Measurements from ENCODE around the gene SMAD9.

Gene SMAD9

GRCh38 chr13:36848199-36848982, 71.6 kb downstream of the SMAD9 start:
- no peaks in the 10 kb centered on the region for H3K27me3 ChIP-seq (ENCODE audit: control insufficient read depth in 2 of 2, insufficient read depth in 2 of 2, low read length in 2 of 2)
- no peaks in the 10 kb centered on the region for H3K9me3 ChIP-seq (ENCODE audit: control insufficient read depth in 2 of 2, low read length in 2 of 2)
- H3K36me3 ChIP-seq (ENCODE audit: control insufficient read depth in 2 of 2, insufficient read depth in 2 of 2, low read length in 2 of 2) = peaks cover 2% of the 10 kb centered on the region in 2 donors
- no peaks in the 10 kb centered on the region for H3K4me1 ChIP-seq (ENCODE audit: control insufficient read depth in 2 of 2, insufficient read depth in 2 of 2, low read length in 2 of 2)
- no peak overlapping the region for H3K4me3 ChIP-seq (ENCODE audit: low read length in 2 of 2)
- H3K9ac ChIP-seq (ENCODE audit: low read depth in 1 of 2, low read length in 2 of 2) = no peak overlapping the region
- H3K27ac ChIP-seq (ENCODE audit: low read depth in 2 of 2, low read length in 2 of 2) = no peak overlapping the region

GRCh38 chr13:36847606-36848005, 72.4 kb downstream of the SMAD9 start:
- Histone ChIP-seq H3K27ac (ENCODE audit: low read depth in 2 of 2, low read length in 2 of 2) (no peak overlapping the region), H3K9ac (ENCODE audit: low read depth in 1 of 2, low read length in 2 of 2) (no peak overlapping the region), H3K4me1 (ENCODE audit: control insufficient read depth in 2 of 2, insufficient read depth in 2 of 2, low read length in 2 of 2) (no peaks in the 10 kb centered on the region), H3K36me3 (ENCODE audit: control insufficient read depth in 2 of 2, insufficient read depth in 2 of 2, low read length in 2 of 2) (no peaks in the 10 kb centered on the region), H3K9me3 (ENCODE audit: control insufficient read depth in 2 of 2, low read length in 2 of 2) (no peaks in the 10 kb centered on the region), H3K27me3 (ENCODE audit: control insufficient read depth in 2 of 2, insufficient read depth in 2 of 2, low read length in 2 of 2) (no peaks in the 10 kb centered on the region), H3K4me3 (ENCODE audit: low read length in 2 of 2) (no peak overlapping the region)

GRCh38 chr13:36841391-36841790, 78.6 kb downstream of the SMAD9 start:
- H3K9ac ChIP-seq (ENCODE audit: low read depth in 1 of 2, low read length in 2 of 2) = no peak overlapping the region
- no peaks in the 10 kb centered on the region for H3K4me1 ChIP-seq (ENCODE audit: control insufficient read depth in 2 of 2, insufficient read depth in 2 of 2, low read length in 2 of 2)
- H3K4me3 ChIP-seq (ENCODE audit: low read length in 2 of 2) = no peak overlapping the region
- H3K27me3 ChIP-seq (ENCODE audit: control insufficient read depth in 2 of 2, insufficient read depth in 2 of 2, low read length in 2 of 2) = no peaks in the 10 kb centered on the region
- H3K27ac ChIP-seq (ENCODE audit: low read depth in 2 of 2, low read length in 2 of 2) = no peak overlapping the region
- no peaks in the 10 kb centered on the region for H3K9me3 ChIP-seq (ENCODE audit: control insufficient read depth in 2 of 2, low read length in 2 of 2)
- H3K36me3 ChIP-seq (ENCODE audit: control insufficient read depth in 2 of 2, insufficient read depth in 2 of 2, low read length in 2 of 2) = no peaks in the 10 kb centered on the region

GRCh38 chr13:36840718-36841250, 79.3 kb downstream of the SMAD9 start:
- Histone ChIP-seq H3K9ac (ENCODE audit: low read depth in 1 of 2, low read length in 2 of 2) (no peak overlapping the region), H3K9me3 (ENCODE audit: control insufficient read depth in 2 of 2, low read length in 2 of 2) (no peaks in the 10 kb centered on the region), H3K4me1 (ENCODE audit: control insufficient read depth in 2 of 2, insufficient read depth in 2 of 2, low read length in 2 of 2) (no peaks in the 10 kb centered on the region), H3K4me3 (ENCODE audit: low read length in 2 of 2) (no peak overlapping the region), H3K36me3 (ENCODE audit: control insufficient read depth in 2 of 2, insufficient read depth in 2 of 2, low read length in 2 of 2) (no peaks in the 10 kb centered on the region), H3K27me3 (ENCODE audit: control insufficient read depth in 2 of 2, insufficient read depth in 2 of 2, low read length in 2 of 2) (no peaks in the 10 kb centered on the region), H3K27ac (ENCODE audit: low read depth in 2 of 2, low read length in 2 of 2) (no peak overlapping the region)

GRCh38 chr13:36839981-36840380, 80.1 kb downstream of the SMAD9 start:
- H3K9ac ChIP-seq (ENCODE audit: low read depth in 1 of 2, low read length in 2 of 2) = no peak overlapping the region
- H3K9me3 ChIP-seq (ENCODE audit: control insufficient read depth in 2 of 2, low read length in 2 of 2) = no peaks in the 10 kb centered on the region
- H3K4me3 ChIP-seq (ENCODE audit: low read length in 2 of 2) = no peak overlapping the region
- H3K27me3 ChIP-seq (ENCODE audit: control insufficient read depth in 2 of 2, insufficient read depth in 2 of 2, low read length in 2 of 2) = no peaks in the 10 kb centered on the region
- H3K4me1 ChIP-seq (ENCODE audit: control insufficient read depth in 2 of 2, insufficient read depth in 2 of 2, low read length in 2 of 2) = no peaks in the 10 kb centered on the region
- no peaks in the 10 kb centered on the region for H3K36me3 ChIP-seq (ENCODE audit: control insufficient read depth in 2 of 2, insufficient read depth in 2 of 2, low read length in 2 of 2)
- H3K27ac ChIP-seq (ENCODE audit: low read depth in 2 of 2, low read length in 2 of 2) = no peak overlapping the region

- no peak overlapping the region for H3K27ac ChIP-seq (ENCODE audit: low read depth in 2 of 2, low read length in 2 of 2)
Observed at GRCh38 chr13:36839281-36839680, 80.8 kb downstream of the SMAD9 start.

GRCh38 chr13:36837354-36838092, 82.5 kb downstream of the SMAD9 start:
- Histone ChIP-seq H3K4me3 (ENCODE audit: low read length in 2 of 2) (no peak overlapping the region), H3K4me1 (ENCODE audit: control insufficient read depth in 2 of 2, insufficient read depth in 2 of 2, low read length in 2 of 2) (no peaks in the 10 kb centered on the region), H3K9me3 (ENCODE audit: control insufficient read depth in 2 of 2, low read length in 2 of 2) (no peaks in the 10 kb centered on the region), H3K36me3 (ENCODE audit: control insufficient read depth in 2 of 2, insufficient read depth in 2 of 2, low read length in 2 of 2) (no peaks in the 10 kb centered on the region), H3K27ac (ENCODE audit: low read depth in 2 of 2, low read length in 2 of 2) (no peak overlapping the region), H3K27me3 (ENCODE audit: control insufficient read depth in 2 of 2, insufficient read depth in 2 of 2, low read length in 2 of 2) (no peaks in the 10 kb centered on the region), H3K9ac (ENCODE audit: low read depth in 1 of 2, low read length in 2 of 2) (no peak overlapping the region)

More at GRCh38 chr13:36839281-36839680, 80.8 kb downstream of the SMAD9 start:
- H3K4me3 ChIP-seq (ENCODE audit: low read length in 2 of 2) = no peak overlapping the region
- no peak overlapping the region for H3K9ac ChIP-seq (ENCODE audit: low read depth in 1 of 2, low read length in 2 of 2)
- no peaks in the 10 kb centered on the region for H3K36me3 ChIP-seq (ENCODE audit: control insufficient read depth in 2 of 2, insufficient read depth in 2 of 2, low read length in 2 of 2)
- no peaks in the 10 kb centered on the region for H3K27me3 ChIP-seq (ENCODE audit: control insufficient read depth in 2 of 2, insufficient read depth in 2 of 2, low read length in 2 of 2)
- H3K4me1 ChIP-seq (ENCODE audit: control insufficient read depth in 2 of 2, insufficient read depth in 2 of 2, low read length in 2 of 2) = no peaks in the 10 kb centered on the region
- no peaks in the 10 kb centered on the region for H3K9me3 ChIP-seq (ENCODE audit: control insufficient read depth in 2 of 2, low read length in 2 of 2)

- H3K27ac ChIP-seq (ENCODE audit: low read depth in 2 of 2, low read length in 2 of 2) = no peak overlapping the region
- H3K4me3 ChIP-seq (ENCODE audit: low read length in 2 of 2) = no peak overlapping the region
- no peaks in the 10 kb centered on the region for H3K27me3 ChIP-seq (ENCODE audit: control insufficient read depth in 2 of 2, insufficient read depth in 2 of 2, low read length in 2 of 2)
- H3K9me3 ChIP-seq (ENCODE audit: control insufficient read depth in 2 of 2, low read length in 2 of 2) = no peaks in the 10 kb centered on the region
- H3K36me3 ChIP-seq (ENCODE audit: control insufficient read depth in 2 of 2, insufficient read depth in 2 of 2, low read length in 2 of 2) = peaks cover 0 to 6% of the 10 kb centered on the region in 2 donors
- H3K9ac ChIP-seq (ENCODE audit: low read depth in 1 of 2, low read length in 2 of 2) = no peak overlapping the region
- no peaks in the 10 kb centered on the region for H3K4me1 ChIP-seq (ENCODE audit: control insufficient read depth in 2 of 2, insufficient read depth in 2 of 2, low read length in 2 of 2)
Observed at GRCh38 chr13:36834299-36834698, 85.7 kb downstream of the SMAD9 start.

GRCh38 chr13:36831291-36831690, 88.7 kb downstream of the SMAD9 start:
- Histone ChIP-seq H3K36me3 (ENCODE audit: control insufficient read depth in 2 of 2, insufficient read depth in 2 of 2, low read length in 2 of 2) (peaks cover 3 to 10% of the 10 kb centered on the region in 2 donors), H3K9ac (ENCODE audit: low read depth in 1 of 2, low read length in 2 of 2) (no peak overlapping the region), H3K4me3 (ENCODE audit: low read length in 2 of 2) (no peak overlapping the region), H3K4me1 (ENCODE audit: control insufficient read depth in 2 of 2, insufficient read depth in 2 of 2, low read length in 2 of 2) (no peaks in the 10 kb centered on the region), H3K9me3 (ENCODE audit: control insufficient read depth in 2 of 2, low read length in 2 of 2) (no peaks in the 10 kb centered on the region), H3K27ac (ENCODE audit: low read depth in 2 of 2, low read length in 2 of 2) (no peak overlapping the region), H3K27me3 (ENCODE audit: control insufficient read depth in 2 of 2, insufficient read depth in 2 of 2, low read length in 2 of 2) (no peaks in the 10 kb centered on the region)

GRCh38 chr13:36829753-36830152, 90.3 kb downstream of the SMAD9 start:
- no peaks in the 10 kb centered on the region for H3K9me3 ChIP-seq (ENCODE audit: control insufficient read depth in 2 of 2, low read length in 2 of 2)
- no peaks in the 10 kb centered on the region for H3K27me3 ChIP-seq (ENCODE audit: control insufficient read depth in 2 of 2, insufficient read depth in 2 of 2, low read length in 2 of 2)
- no peak overlapping the region for H3K27ac ChIP-seq (ENCODE audit: low read depth in 2 of 2, low read length in 2 of 2)
- H3K36me3 ChIP-seq (ENCODE audit: control insufficient read depth in 2 of 2, insufficient read depth in 2 of 2, low read length in 2 of 2) = peaks cover 3 to 10% of the 10 kb centered on the region in 2 donors
- H3K4me1 ChIP-seq (ENCODE audit: control insufficient read depth in 2 of 2, insufficient read depth in 2 of 2, low read length in 2 of 2) = no peaks in the 10 kb centered on the region
- no peak overlapping the region for H3K4me3 ChIP-seq (ENCODE audit: low read length in 2 of 2)
- H3K9ac ChIP-seq (ENCODE audit: low read depth in 1 of 2, low read length in 2 of 2) = no peak overlapping the region

Measured in mucosa of rectum (tissue), 2 donors.